HK-2 (cell line): ENCODE results near the gene AHRR.
A peak's percentile ranks its signal among the peaks of the same experiment; 100 is the strongest.

Experiments used
- DNase-seq: peaks from one replicate; pipeline ENCODE4 v3.0.0-alpha.2; 2018; ENCODE audit not compliant: unreplicated experiment

Gene AHRR

GRCh38 chr5:443239-444151, 122.0 kb downstream of the AHRR start:
- no peak for DNase-seq

GRCh38 chr5:444226-444625, 122.7 kb downstream of the AHRR start:
- no peak for DNase-seq

- DNase-seq, result no peak
Measured at GRCh38 chr5:445591-445990, 124.1 kb downstream of the AHRR start.

- DNase-seq, result no peak
Measured at GRCh38 chr5:446066-446882, 124.8 kb downstream of the AHRR start.

GRCh38 chr5:446883-447263, 125.4 kb downstream of the AHRR start:
- no peak for DNase-seq

GRCh38 chr5:447501-447900, 126.0 kb downstream of the AHRR start:
- DNase-seq, result no peak

GRCh38 chr5:448061-448765, 126.7 kb downstream of the AHRR start:
- DNase-seq, result no peak

GRCh38 chr5:448766-449090, 127.2 kb downstream of the AHRR start:
- DNase-seq, result no peak

- no peak for DNase-seq
Measured at GRCh38 chr5:449151-449550, 127.6 kb downstream of the AHRR start.

- DNase-seq, result no peak
Measured at GRCh38 chr5:451587-452458, 130.3 kb downstream of the AHRR start.

- no peak for DNase-seq
Measured at GRCh38 chr5:452978-453710, 131.6 kb downstream of the AHRR start.

- no peak for DNase-seq
Measured at GRCh38 chr5:453725-454481, 132.4 kb downstream of the AHRR start.

- DNase-seq, result no peak
Measured at GRCh38 chr5:454936-455335, 133.4 kb downstream of the AHRR start.

GRCh38 chr5:455806-456205, 134.3 kb downstream of the AHRR start:
- DNase-seq, result no peak

- no peak for DNase-seq
Measured at GRCh38 chr5:456351-457194, 135.1 kb downstream of the AHRR start.

GRCh38 chr5:457195-457961, 135.9 kb downstream of the AHRR start:
- DNase-seq, result no peak

GRCh38 chr5:458547-459353, 137.2 kb downstream of the AHRR start:
- peak; percentile 79 for DNase-seq
